ENCODE measurements around the gene MEIS3.

DNA sequence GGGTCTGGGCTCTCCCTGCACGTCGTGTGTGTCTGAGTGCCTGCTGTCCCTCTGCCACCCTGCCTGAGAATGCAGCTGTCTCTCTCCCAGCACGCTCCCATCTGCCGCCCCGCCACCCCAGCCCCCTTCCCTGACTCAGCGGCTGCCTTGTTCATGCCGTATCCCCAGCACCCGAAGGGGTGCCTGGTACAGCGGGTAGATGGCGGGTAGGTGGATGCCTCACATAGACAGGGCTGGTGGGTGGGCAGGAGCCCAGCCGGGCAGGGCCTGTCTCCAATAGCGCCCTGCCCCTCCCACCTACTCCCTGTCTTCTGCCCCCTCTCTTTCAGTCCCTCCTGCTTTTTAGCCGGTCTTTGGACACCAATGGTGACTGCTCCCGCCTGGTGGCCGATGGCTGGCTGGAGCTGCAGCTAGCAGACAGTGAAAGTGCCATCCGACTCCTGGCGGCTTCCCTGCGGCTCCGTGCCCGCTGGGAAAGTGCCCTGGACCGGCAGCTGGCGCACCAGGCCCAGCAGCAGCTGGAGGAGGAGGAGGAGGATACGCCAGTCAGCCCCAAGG is 39.9 kb downstream of the MEIS3 start:
- TF ChIP-seq EZH2phosphoT487 (IDR thresholded peaks at IDR 0.05; ENCODE audit: insufficient read depth, low read depth) (no peak), EZH2 (IDR thresholded peaks at IDR 0.05; ENCODE audit: insufficient read depth, poor library complexity, severe bottlenecking) (no peak)
